Colon (tissue), 2 donors: Measurements from ENCODE around the gene BRD1.
"Not testable (repeated sequence)": the region's sequence is repeated elsewhere in the genome, so short reads cannot be mapped to it uniquely, and the experiment has no call there.

Experiments
- FAIRE-seq: peaks from 2 replicates; lab custom pipeline; 2012; peaks lifted over from hg19 to GRCh38; lab: Jason Lieb, UNC
- donor health status: control.
- donor health status: control.

BRD1 gene

DNA sequence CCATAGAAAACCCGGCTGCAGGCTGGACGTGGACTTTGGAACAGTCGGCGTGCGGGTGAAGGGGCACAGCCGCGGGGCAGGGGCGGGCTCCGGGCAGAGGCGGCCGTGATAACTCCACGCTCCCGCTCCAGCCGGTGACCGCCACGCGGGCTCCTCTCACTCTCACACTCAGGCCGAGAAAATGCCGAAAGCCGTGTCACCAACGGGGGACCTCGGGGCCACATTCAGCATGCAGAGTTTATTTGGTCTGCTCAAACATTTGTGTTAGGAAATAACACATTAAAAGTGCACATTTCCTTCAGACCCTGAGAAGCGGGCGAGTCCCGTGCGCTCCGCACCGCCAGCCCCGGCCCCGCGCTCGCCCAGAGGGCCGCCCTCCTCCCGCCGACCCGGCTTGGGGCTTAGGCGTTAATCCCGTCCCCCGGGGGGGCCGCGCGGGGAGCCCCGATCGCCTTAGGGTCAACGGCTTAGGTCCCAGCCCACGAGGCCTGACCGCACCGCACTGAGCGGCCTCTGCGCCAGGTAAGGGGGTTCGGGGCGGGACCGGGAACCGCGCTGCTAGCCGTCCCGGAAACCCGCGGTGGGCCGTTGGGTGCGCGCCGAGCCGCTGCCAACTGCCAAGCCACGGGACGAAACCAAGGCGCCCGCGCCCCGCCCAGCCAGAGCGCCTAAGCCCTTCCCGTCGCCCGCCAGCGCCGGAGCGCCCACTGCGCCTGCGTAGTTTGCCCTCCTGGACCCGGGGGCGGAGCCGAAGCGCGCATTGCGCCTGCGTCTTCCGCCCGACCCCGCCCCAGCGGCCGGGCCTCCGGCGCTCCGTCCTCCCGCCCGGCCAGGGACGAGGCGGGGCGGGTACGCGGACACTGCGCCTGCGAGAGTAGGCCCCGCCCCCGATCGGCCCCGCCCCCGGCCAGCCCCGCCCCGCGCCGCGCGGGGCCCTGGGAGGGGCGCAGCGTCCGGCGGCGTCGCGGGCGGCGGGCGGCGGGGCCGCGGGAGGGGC lies 25.5 kb upstream of the BRD1 start, which contains the start of gene ZBED4:
ZBED4 (plus strand) TSS at position 947 of the 997 bp plus-strand sequence. CDS start 29,819 bp downstream, outside the sequence.
- FAIRE-seq: no peak

GRCh38 chr22:49852568-49852897 lies 24.9 kb upstream of the BRD1 start:
- FAIRE-seq: not testable (repeated sequence)

DNA sequence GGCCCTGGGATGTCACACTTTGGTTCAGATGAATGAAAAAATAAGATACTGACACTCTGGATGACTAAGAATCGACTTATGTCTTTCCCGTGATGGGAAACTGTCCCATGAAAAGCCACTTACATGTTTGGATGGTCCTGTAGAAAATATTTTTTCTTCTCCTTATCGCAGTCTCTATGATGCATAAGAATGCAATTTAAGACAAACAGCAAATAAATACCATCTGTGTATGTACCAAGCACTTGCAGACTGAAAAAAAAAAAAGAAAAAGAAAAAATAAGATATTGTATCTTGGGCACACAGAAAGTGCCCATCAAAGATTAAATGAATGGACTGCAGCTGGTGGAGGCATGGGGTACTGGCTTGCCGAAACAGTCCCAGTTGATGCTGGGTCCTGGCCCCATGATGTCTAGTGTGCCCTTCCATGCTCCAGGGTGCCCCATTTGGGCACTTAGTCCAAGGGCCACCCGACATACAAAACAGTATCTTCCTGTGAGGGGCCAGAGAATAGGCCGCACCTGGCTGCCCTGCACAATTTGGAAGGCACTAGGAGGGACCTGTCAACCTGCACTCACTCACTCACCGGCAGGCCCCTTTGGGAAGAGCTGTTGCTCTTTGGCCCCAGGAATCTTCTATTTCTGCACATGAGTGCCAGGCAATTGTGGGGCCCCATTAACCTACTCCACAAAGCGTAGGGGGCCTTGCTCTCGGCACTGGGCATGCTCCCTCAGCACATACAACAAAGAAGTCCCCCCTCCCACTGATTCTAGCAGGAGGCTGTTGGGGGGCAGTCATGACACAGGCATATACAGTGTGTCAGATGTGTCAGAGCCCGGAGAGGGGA lies 23.5 kb upstream of the BRD1 start:
- no peak for FAIRE-seq

GRCh38 chr22:49850021-49850911 lies 22.6 kb upstream of the BRD1 start:
- FAIRE-seq: no peak

DNA sequence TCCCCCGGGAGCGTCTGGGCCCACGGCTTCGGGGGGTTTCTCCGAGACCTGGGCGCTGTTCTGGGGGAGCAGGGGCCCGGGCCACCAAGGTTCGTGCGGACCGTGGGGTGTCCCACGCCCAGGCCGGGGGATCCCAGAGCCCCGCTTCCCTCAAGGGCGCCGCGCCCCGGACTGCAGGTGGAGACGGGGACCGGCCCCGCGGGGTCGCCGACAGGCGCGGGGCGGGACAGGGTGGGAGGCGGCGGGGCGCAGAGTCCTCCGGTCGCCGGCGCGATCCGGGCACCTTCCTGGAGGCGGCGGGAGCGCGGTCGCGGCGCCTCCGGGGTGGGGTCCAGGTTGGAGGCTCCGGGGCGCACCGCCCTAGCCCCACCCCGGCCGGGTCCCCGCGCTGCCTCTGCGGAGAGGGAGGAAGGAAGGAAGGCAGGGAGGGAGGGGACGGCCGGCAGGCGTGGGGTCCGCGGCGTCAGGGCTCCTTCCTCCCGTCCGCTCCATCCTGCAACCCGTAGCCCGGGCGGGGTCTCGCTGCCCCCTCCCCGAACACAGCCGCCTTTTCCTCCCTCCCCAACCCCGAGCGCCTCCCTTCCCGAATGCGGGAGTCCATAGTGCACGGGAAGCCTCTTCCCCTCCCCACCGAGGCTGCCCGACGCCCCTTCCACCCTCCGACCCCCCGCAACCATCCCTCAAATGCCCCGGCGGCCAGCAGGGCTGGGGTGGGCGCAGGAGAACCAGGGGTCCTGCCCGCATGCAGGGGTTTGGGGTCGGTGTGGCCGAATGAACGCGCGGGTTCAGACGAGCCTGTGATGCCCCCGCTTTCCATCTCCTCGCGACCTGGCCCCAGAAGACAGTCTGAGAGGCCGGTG lies 21.7 kb upstream of the BRD1 start:
- no peak for FAIRE-seq

GRCh38 chr22:49848690-49849160 lies 21.1 kb upstream of the BRD1 start:
- FAIRE-seq: no peak

DNA sequence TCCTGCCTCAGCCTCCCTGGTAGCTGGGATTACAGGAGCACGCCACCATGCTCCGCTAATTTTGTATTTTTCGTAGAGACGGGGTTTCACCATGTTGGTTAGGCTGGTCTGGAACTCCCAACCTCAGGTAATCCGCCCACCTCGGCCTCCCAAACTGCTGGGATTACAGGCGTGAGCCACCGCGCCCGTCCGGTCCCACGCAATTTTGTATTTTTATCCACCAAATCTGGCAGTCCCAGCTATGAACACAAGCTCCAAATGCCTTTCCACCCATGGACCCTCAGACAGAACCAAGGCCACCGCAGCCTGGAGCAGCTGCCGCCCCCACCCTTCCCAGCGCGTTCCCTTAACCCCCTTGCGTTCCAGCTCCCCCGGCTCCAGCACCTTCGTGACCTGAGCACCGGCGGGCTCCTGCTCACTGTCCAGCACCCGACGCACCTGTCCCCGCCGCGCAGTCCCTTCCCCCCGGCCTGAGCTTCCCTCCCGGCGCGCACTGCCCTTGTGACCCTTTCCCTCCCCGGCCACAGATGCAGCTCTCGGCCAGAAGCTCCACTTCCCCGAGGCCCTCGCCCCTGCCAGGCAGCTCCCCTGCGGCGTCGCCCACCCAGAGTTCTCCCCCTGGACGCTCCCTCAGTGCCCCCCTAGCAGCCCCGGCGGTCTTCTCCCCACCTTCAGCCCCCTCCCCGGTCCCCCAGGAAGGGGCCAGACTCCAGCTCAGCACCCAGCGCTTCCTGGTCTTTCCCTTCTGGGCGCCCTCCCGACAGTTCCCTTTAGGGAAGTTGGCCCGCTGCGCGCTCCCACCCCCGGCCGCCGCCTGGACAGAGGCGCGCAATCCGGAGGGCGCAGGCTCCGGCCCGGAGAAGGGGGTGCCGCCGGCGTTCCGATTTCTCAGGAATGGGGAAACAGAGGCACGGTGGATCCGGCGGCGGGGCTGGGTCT lies 20.3 kb upstream of the BRD1 start:
- FAIRE-seq: no peak

GRCh38 chr22:49845666-49846459 lies 18.2 kb upstream of the BRD1 start:
- FAIRE-seq: no peak

GRCh38 chr22:49845241-49845640 lies 17.6 kb upstream of the BRD1 start:
- FAIRE-seq: no peak

GRCh38 chr22:49838771-49839717 lies 11.4 kb upstream of the BRD1 start:
- no peak for FAIRE-seq

GRCh38 chr22:49833340-49834007 lies 5.8 kb upstream of the BRD1 start:
- no peak for FAIRE-seq

GRCh38 chr22:49829044-49829853 lies 1.6 kb upstream of the BRD1 start:
- no peak for FAIRE-seq

GRCh38 chr22:49828599-49828965 lies 909 bp upstream of the BRD1 start:
- no peak for FAIRE-seq

GRCh38 chr22:49827271-49827852 lies 311 bp downstream of the BRD1 start:
- FAIRE-seq: no peak

DNA sequence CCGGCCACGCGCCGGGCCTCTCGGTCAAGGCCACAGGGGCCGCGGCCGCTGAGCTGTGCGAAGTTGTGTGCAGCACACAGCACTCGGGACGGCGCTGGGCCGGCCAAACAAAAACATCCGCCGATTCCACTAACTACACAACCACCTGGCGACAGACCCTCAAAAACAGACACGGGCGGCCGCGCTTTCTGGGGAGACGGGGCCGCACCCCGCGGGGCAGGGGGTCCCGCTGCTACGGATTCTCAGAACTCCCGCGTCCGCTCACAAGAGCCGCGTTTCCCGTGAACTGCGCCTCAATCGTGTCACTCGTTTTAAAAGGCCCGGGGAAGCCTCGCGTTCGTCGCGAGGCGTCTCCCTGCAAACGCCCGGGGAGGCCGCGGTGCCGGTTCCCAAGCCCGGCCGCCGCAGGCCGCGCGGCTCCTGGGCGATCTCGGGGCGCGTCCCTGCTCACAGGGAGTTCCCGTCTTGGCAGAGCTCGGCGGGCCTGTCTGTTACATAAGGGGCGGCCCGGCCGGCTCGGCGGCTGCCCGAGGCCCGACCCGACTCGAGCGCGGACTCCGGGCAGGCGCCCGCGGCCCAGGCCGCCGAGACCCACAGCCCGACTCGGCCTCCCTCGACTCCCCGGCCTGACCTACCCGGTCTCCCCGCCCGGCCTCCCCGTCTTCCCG lies 936 bp downstream of the BRD1 start:
- no peak for FAIRE-seq
